HepG2 (cell line): Measurements from ENCODE around the gene DTHD1. TPM values are rescaled to one million over a fixed set of nuclear protein-coding genes. Genes with fewer than 3 reads are reported as not detected.

Experiments used
- ATAC-seq: fragments of 200-7000 bp; cut with Tn5 transposase; 3 replicates; pipeline ENCODE4 v1.9.1; 2020; ENCODE audit warnings: mild to moderate bottlenecking, moderate library complexity
- BruUV-seq: library from RNA; stranded (reverse); fragments of 400-500 nt; replicated peaks from 2 replicates; lab custom pipeline; 2021; lab: Mats Ljungman, UMichigan
- CTCF ChIA-PET: fragments of 300-600 bp; formaldehyde crosslinking; extraction: SDS; loops from one replicate; lab custom pipeline; 2021; ENCODE audit warnings: low total read pairs, inconsistent platforms, low intra/inter-chr PET ratio; lab: Yijun Ruan, JAX
- POLR2A ChIA-PET: fragments of 350-600 bp; sonication (Branson Sonifier 250); formaldehyde crosslinking; loops from one replicate; lab custom pipeline; 2020; ENCODE audit warnings: antibody characterized with exemption, inconsistent platforms; lab: Yijun Ruan, JAX
- DNase-seq: peaks from one replicate; pipeline ENCODE4 v3.0.0-alpha.2; 2015; ENCODE audit warnings: low spot score
- FAIRE-seq: peaks from 3 replicates; lab custom pipeline; 2011; peaks lifted over from hg19 to GRCh38; lab: Jason Lieb, UNC
- H2AFZ ChIP-seq: one replicate; pipeline ENCODE4 v1.6.1; 2011; ENCODE audit warnings: low read length, inconsistent platforms
- H3K27ac ChIP-seq: fragments of 300-600 bp; 3 replicates; pipeline ENCODE4 v1.8.0; 2011; ENCODE audit warnings: mixed run types, mild to moderate bottlenecking, mixed read lengths, low read length, inconsistent platforms; ENCODE audit not compliant: insufficient read depth; ENCODE audit errors: extremely low read length
- H3K27me3 ChIP-seq, 2 experiments: fragments of 200-600 bp in 1 of 2; 2 replicates in 1 of 2; 3 replicates in 1 of 2; pipeline versions ENCODE4 v1.6.0 to v1.8.0; 2011; ENCODE audit warnings: low read length in 2 of 2, mild to moderate bottlenecking in 2 of 2, moderate library complexity in 2 of 2, inconsistent platforms in 1 of 2; ENCODE audit not compliant: insufficient read depth in 2 of 2, control insufficient read depth in 1 of 2
- H3K36me3 ChIP-seq, 2 experiments: fragments of 200-600 bp in 1 of 2; replicated peaks in 1 of 2; 2 replicates in 1 of 2; 3 replicates in 1 of 2; pipeline versions ENCODE4 v1.5.1 to v1.8.0; 2011; ENCODE audit warnings: low read length in 2 of 2, inconsistent platforms in 1 of 2; ENCODE audit not compliant: insufficient read depth in 2 of 2, control insufficient read depth in 1 of 2
- H3K4me1 ChIP-seq: 2 replicates; pipeline ENCODE4 v1.5.1; 2012; ENCODE audit warnings: low read length, inconsistent platforms; ENCODE audit not compliant: insufficient read depth
- H3K4me2 ChIP-seq: 2 replicates; pipeline ENCODE4 v1.6.0; 2011; ENCODE audit warnings: low read depth, low read length, inconsistent platforms
- H3K4me3 ChIP-seq, 3 experiments: fragments of 200-600 bp in 1 of 3; sonication (generic), shearing (Covaris generic) in 1 of 3; replicated peaks in 1 of 3; 2 replicates each; pipeline ENCODE4 v1.5.1; 2011 to 2016; ENCODE audit warnings: low read length in 3 of 3, inconsistent platforms in 2 of 3, low read depth in 2 of 3, mild to moderate bottlenecking in 2 of 3, control low read depth in 1 of 3, mixed read lengths in 1 of 3; ENCODE audit not compliant: insufficient read depth in 1 of 3
- H3K79me2 ChIP-seq: one replicate; pipeline ENCODE4 v1.6.1; 2011; ENCODE audit warnings: low read length, inconsistent platforms; ENCODE audit not compliant: insufficient read depth
- H3K9ac ChIP-seq: 2 replicates; pipeline ENCODE4 v1.6.0; 2011; ENCODE audit warnings: mild to moderate bottlenecking, low read depth, low read length, inconsistent platforms; ENCODE audit not compliant: insufficient read depth
- H3K9me3 ChIP-seq: 2 replicates; pipeline ENCODE4 v1.5.1; 2012; ENCODE audit warnings: mild to moderate bottlenecking, low read length
- H4K20me1 ChIP-seq: 2 replicates; pipeline ENCODE4 v1.6.0; 2011; ENCODE audit warnings: inconsistent platforms, mild to moderate bottlenecking, low read length, moderate library complexity; ENCODE audit not compliant: insufficient read depth
- ARNT ChIP-seq: fragments of 450-650 bp; IDR thresholded peaks from 2 replicates; pipeline ENCODE4 v1.6.1; 2017
- ELF3 ChIP-seq: IDR thresholded peaks from 2 replicates; pipeline ENCODE4 v1.6.1; 2016; ENCODE audit warnings: missing genetic modification reagents, missing compliant biosample characterization
- ESRRA ChIP-seq: sonication (generic); formaldehyde crosslinking; IDR thresholded peaks from 2 replicates; pipeline ENCODE4 v1.5.1; 2020; ENCODE audit warnings: mild to moderate bottlenecking, low read depth, missing genetic modification reagents
- ZNF318 ChIP-seq: sonication (generic); formaldehyde crosslinking; IDR thresholded peaks from 2 replicates; pipeline ENCODE4 v1.4.0; 2020; ENCODE audit warnings: mild to moderate bottlenecking, missing genetic modification reagents
- ZNF772 ChIP-seq: sonication (generic); formaldehyde crosslinking; IDR thresholded peaks from 2 replicates; pipeline ENCODE4 v1.5.0; 2020; ENCODE audit warnings: mild to moderate bottlenecking, missing genetic modification reagents
- ZXDC ChIP-seq: sonication (generic); formaldehyde crosslinking; IDR thresholded peaks from 2 replicates; pipeline ENCODE4 v1.5.0; 2020; ENCODE audit warnings: mild to moderate bottlenecking, missing genetic modification reagents
- WGBS: methylation state at CpG from one replicate; pipeline ENCODE4 v1.1.6; 2017; ENCODE audit warnings: low lambda C conversion rate; 5-methylcytosine and 5-hydroxymethylcytosine counted together
- in situ Hi-C: cut with HindIII; loops from 2 replicates; pipeline ENCODE4 v1.10.0; 2017; ENCODE audit warnings: low pct_unique_long_range_greater_than_20kb; ENCODE audit not compliant: extremely low pct_ligation_motif_present
- intact Hi-C: fragments of 100-400 bp; cut with micrococcal nuclease; formaldehyde crosslinking; loops from one replicate; pipeline ENCODE4 v1.10.0; 2022; ENCODE audit not compliant: unreplicated experiment
- polyA plus RNA-seq, 8 experiments: library from polyadenylated mRNA; depleted of rRNA in 3 of 8; stranded (reverse) in 7 of 8; unstranded in 1 of 8; fragments of >200 nt; fragmentation: Illumina TruSeq in 4 of 8; extraction: Trizol in 4 of 8; gene quantifications; 2 replicates each; pipeline versions ENCODE4 v1.2.1 to v1.2.3, GENCODE V29; 2011 to 2016; ENCODE audit warnings: low read depth in 4 of 8, missing spikeins in 1 of 8, mixed read lengths in 1 of 8; ENCODE audit not compliant: insufficient read depth in 1 of 8
- total RNA-seq, 5 experiments: library from RNA; depleted of rRNA; stranded (reverse); fragments of >200 nt; fragmentation: Illumina TruSeq; extraction: Trizol; gene quantifications; 2 replicates each; pipeline ENCODE4 v1.2.3, GENCODE V29; 2016; ENCODE audit warnings: low read depth in 1 of 5

The DTHD1 gene
- total and polyA plus RNA-seq, 2 of the 13 experiments (the other 11 are each of a cell fraction or from before 2014, with no cell fraction given) = not detected

- H3K9ac ChIP-seq = no peak overlapping the region
- intact Hi-C loops = no loop called here
- no peak overlapping the region for H2AFZ ChIP-seq
- no peak for FAIRE-seq
- WGBS = 38% methylated on average over 3 of the region's 4 CpGs
- no peak overlapping the region for H3K4me3 ChIP-seq
- H3K4me2 ChIP-seq = no peak overlapping the region
- H4K20me1 ChIP-seq = no peaks in the 10 kb centered on the region
- H3K79me2 ChIP-seq = no peaks in the 10 kb centered on the region
- BruUV-seq = no TSS peak
- CTCF ChIA-PET = no interaction called here
- in situ Hi-C loops = no loop called here
- POLR2A ChIA-PET = no interaction called here
- H3K9me3 ChIP-seq = no peaks in the 10 kb centered on the region
- TF ChIP-seq ZXDC (no peak), ZNF772 (CRISPR knock-in tag) (no peak), ARNT (no peak), ELF3 (CRISPR knock-in tag) (no peak), ZNF318 (CRISPR knock-in tag) (no peak), ESRRA (CRISPR knock-in tag) (no peak)
- TF ChIP-seq, all 625 proteins: peak for 0
- DNase-seq (no peak), ATAC-seq (no peak)
- Histone ChIP-seq H3K4me1 (no peaks in the 10 kb centered on the region), H3K36me3 (no peaks in the 10 kb centered on the region), H3K27me3 (no peaks in the 10 kb centered on the region), H3K27ac (no peak overlapping the region)
These were observed 43.8 kb upstream of the DTHD1 start for GRCh38 chr4:36237366-36238313.
